ENCODE measurements around the gene CAPRIN1.

Gene CAPRIN1

GRCh38 chr11:34104680-34105078, 53.1 kb downstream of the CAPRIN1 start:
- no peak for DNase-seq

GRCh38 chr11:34105079-34105956, 53.8 kb downstream of the CAPRIN1 start, which contains the start of gene NAT10:
Gene NAT10, plus strand, starts transcription at chr11:34105629. Its CDS starts 2,597 bp downstream, at chr11:34108226.
- DNase-seq: peak; percentile 97

GRCh38 chr11:34105957-34106504, 54.5 kb downstream of the CAPRIN1 start:
- DNase-seq: no peak

GRCh38 chr11:34111722-34112270, 60.3 kb downstream of the CAPRIN1 start:
- DNase-seq: no peak

GRCh38 chr11:34114014-34114413, 62.5 kb downstream of the CAPRIN1 start:
- no peak for DNase-seq

DNA sequence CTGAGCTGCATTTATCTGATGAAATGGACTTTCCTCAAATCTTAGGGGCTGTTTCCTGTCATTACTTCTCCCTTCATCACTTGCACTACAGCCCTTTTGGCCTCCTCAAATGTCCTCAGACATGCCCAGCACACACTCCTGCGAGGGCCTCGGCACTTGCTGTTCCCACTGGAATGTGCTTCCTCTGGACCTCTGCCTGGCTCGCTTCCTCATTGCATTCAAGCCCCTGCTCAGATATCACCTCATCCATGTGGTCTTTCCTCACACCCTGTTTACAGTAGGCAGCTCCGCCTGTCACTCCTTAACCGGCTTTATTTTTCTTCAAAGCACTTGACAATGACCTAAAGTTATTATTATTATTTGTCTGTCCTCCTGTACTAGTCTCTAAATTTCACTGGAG, 62.9 kb downstream of the CAPRIN1 start:
- no peak for DNase-seq

- no peak for DNase-seq
Measured at GRCh38 chr11:34120651-34121050, 69.1 kb downstream of the CAPRIN1 start.

DNA sequence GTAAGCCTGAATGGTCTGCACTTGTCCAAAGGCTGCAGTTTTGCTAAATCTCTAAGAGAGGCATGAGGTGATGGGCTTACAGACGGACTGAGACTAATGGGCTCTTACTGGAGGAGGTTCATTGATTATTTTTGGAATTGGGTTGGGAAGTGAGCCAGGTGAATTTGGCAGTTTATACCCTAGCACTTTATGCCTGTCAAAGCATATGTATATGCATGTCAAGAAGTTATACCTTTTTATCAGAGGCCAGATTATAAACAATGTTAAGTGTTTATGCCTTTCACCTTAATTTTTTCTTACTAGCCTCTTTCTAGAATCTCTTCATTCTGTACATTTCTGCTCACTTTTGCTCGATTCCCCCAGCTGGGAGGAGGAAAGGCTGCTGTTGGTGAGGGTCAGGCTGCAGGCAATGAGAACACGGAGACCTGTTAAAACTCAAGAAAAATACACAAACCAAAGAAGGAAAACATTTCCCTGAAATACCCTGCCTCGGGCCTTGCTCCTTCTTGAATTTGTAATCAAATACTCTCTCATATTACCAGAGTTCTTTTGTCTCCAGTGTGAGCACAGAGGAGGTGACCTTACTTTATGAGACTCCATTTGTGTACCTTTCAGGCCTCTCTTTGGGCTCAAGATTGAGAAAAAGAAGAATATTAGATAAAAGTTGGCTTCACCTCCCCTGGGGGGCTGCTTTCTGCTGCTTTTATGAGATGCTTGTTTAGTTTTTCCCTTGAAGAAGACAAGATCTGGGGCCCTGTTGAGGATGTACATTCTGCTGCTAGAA, 73.5 kb downstream of the CAPRIN1 start:
- no peak for DNase-seq

DNA sequence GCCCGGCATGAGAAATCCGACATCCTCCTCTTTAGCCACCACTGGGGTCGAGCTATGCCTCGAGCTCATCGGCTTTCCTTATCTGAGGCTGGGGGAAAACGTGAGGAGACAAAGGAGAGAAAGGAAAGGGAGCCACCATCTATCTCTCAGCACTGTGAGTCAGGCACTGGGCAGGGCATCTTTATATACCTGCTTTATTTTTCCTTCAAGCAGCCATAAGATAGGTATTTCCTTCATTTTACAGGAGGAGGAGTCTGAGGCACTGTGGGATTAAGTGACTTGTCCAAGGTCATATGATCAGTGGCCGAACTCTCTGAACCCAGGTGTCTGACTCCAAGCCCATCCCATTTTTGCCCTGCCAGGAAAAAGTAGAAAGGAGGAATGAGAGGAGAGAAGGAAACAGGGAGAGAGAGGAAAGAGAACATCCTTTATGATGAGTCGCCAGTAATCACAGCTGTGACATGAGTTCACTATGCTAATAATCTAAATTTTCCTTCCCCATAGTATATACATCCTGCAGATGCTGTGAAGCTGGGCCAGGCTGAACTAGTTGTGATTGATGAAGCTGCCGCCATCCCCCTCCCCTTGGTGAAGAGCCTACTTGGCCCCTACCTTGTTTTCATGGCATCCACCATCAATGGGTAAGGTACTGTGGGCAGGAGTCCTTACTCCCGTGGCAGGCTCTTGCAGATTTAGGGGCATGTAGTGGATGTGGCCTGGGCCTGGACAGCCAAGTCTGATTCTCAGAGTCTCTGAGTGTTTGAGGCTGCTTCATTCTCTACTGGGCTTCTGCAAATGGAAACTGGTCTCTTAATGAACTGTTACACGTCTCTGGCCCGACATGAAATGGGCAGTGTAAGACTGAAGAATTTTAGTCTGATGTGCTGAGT, 75.7 kb downstream of the CAPRIN1 start:
- no peak for DNase-seq

DNA sequence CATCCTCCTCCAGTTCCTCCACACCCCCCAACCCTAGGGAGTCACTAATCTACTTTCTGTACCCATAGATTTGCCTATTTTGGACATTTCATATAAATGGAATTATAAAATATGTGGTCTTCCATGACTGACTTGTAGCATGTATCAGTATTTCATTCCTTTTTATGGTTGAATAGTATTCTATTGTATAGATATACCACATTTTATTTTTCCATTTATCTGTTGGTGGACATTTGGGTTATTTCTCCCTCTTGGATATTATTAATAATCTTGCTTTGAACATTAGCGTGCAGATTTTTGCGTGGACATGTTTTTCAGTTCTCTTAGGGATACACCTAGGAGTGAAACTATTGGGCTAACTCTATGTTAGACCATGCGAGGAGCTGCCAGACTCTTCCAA, 77.3 kb downstream of the CAPRIN1 start:
- DNase-seq: no peak

- no peak for DNase-seq
Measured at GRCh38 chr11:34132261-34132965, 80.9 kb downstream of the CAPRIN1 start.

- DNase-seq: no peak
Measured at GRCh38 chr11:34134765-34135164, 83.2 kb downstream of the CAPRIN1 start.

DNA sequence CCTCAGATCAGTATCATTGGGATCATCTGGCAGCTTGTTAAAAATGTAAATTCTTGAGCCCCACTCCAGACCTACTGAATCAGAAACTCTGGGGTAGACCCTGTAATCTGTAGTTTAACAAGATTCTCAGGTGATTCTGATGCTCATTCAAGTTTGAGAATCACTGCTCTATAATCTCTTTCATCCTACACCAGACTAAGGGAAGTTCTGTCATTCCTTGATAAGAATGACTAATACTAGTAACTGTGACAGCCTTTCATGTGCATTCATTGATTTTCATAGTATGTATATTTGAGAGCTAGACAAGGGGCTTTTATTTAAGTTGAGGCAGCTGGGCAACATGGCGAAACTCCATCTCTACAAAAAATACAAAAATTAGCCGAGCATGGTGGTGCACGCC, 83.9 kb downstream of the CAPRIN1 start:
- no peak for DNase-seq

GRCh38 chr11:34136420-34136819, 84.9 kb downstream of the CAPRIN1 start:
- DNase-seq: no peak

GRCh38 chr11:34139346-34139745, 87.8 kb downstream of the CAPRIN1 start:
- DNase-seq: no peak

DNA sequence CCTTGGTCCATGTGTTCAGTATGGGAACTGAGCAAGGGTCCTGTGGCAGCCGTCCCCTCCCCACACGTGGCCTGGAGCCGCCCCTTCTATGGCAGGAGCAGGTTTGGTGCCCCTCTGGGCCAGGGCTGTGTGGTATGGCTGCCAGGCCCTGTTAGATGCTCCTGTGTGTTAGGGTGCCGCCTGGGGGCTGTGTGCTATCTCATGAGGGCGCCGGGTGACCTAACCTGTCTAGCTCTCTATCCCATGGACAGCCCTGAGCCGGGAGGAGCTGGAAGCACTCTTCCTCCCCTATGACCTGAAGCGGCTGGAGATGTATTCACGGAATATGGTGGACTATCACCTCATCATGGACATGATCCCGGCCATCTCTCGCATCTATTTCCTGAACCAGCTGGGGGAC, 88.6 kb downstream of the CAPRIN1 start:
- DNase-seq: no peak

DNA sequence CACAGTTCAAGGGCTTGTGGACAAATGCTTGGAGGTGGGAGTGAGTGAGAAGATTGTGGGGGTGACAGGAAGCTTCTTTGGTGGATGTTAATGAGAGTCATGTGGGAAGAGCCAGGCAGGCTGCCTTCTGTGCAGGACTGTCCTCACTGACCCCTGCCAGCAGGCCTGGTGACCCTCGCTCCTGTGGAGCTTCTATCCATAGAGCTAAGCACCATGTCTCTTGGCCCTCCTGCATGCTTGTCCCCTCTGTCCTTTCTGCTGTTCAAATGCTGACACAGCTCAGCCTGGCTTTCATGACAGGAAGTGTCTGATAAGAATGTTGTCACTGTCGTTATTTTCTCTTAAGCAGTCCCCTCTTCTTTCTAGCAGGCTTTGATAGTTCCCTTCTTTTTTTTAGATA, 91.5 kb downstream of the CAPRIN1 start:
- DNase-seq: no peak

DNA sequence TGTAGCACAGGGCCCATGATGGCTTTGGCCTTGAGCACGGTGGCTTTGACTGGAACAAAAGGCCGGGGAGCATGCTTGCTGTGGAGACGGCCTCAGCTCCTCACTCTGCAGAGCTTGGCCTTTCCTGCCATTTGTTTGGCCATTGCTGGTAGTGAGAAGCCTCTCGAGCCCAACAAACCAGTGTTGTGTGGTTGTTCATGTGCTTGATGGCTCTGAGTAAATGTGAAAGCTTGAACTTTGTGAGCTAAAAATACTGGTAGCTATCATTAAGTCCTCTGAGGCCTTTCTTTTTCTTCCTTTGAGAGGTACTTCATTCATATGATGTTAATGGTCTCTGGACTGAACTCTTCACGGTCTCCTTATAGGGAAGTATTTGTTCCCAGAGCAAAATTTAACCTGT, 93.5 kb downstream of the CAPRIN1 start:
- no peak for DNase-seq

DNA sequence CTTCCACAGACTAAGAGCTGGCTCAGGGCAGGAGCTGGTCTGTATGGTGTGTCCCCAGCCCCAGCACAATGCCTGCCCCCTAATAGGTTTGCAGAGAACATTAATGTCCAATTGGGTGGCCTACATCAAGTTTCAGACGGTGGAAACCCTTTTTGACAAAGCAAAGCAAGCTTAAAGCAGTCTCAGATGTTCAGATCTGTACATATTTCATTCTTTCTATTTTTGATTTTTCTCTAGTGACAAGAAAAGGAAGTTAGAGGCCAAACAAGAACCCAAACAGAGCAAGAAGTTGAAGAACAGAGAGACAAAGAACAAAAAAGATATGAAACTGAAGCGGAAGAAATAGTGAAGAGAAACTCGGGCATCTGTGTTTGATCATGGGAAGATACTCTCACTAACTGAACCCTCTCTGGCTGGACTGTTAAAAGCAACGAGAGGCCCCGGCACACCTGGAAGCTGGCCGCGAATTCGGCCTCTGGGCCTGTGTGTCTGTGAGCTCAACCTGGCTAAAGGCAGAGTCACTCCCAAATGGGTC, 94.4 kb downstream of the CAPRIN1 start:
- DNase-seq: no peak

DNA sequence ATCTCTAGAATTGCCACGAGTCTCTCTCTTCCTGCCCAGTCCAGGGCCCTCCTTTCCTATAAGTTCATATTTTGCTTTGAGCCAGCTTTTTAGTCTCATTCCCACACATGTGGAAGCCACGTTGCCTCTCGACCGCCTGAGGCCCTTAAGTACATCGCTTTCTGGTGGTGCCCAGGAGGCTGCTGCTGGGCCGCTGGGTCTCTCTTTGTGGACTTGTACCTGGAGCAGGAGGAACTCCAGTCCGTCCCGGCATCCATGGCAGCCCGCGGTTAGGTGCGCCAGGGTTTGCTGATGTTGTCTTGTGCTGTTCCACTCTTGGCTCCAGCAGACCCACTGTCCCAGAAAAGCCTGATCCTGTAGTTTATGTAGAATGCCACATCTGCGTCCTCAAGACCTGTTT, 94.9 kb downstream of the CAPRIN1 start:
- DNase-seq: no peak

DNA sequence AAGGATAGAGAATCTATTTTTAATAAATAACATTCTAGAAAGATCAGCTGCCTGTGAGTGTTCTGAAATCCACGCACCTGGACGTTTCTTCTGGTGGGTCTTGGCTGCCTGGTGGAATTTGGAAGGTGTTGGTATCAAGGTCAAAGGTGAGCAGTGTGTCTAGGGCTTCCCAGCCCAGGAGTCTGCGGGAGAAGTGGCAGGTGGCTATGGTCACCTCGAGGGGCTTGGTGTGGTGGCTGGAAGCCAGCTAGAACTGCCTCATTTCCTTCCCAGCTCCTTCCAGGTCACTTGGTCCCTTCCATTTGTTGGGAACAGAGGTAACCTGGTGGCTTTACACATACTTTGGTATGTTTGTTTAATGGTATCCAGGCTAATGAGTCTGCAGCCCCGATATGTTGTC, 95.3 kb downstream of the CAPRIN1 start:
- no peak for DNase-seq

Measured in stimulated activated naive CD4-positive, alpha-beta T cell treated with Interleukin-2 at 50 U/mL for 16 hours (primary cell).